ENCODE results near the gene FARS2.

DNA sequence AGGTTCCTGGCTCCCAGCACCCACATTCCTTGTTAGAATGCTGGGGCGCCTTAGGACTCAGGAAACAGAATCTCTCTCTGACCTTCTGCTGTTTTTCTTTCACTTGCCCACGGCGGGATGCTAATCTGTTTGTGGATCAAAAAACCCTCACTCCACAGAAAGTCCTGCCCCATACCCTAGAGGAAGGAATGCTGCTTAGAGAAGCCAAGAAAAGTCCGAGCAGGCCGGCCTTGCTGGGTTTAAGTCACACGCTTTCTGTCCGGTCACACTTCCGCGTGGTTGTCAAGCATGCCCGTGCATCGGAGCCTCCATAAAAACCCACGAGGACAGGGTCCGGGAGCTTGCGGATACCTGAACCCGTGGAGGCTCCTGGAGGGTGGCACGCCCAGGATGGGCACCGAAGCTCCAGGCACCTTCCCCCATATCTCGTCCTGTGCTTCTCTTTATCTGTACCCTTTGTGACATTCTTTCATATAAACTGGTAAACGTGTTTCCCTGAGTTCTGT is 522.3 kb downstream of the FARS2 start:
- TF ChIP-seq, protein P1, sequence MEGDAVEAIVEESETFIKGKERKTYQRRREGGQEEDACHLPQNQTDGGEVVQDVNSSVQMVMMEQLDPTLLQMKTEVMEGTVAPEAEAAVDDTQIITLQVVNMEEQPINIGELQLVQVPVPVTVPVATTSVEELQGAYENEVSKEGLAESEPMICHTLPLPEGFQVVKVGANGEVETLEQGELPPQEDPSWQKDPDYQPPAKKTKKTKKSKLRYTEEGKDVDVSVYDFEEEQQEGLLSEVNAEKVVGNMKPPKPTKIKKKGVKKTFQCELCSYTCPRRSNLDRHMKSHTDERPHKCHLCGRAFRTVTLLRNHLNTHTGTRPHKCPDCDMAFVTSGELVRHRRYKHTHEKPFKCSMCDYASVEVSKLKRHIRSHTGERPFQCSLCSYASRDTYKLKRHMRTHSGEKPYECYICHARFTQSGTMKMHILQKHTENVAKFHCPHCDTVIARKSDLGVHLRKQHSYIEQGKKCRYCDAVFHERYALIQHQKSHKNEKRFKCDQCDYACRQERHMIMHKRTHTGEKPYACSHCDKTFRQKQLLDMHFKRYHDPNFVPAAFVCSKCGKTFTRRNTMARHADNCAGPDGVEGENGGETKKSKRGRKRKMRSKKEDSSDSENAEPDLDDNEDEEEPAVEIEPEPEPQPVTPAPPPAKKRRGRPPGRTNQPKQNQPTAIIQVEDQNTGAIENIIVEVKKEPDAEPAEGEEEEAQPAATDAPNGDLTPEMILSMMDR (optimal IDR thresholded peaks at IDR 0.05 in 1 of 3, IDR thresholded peaks at IDR 0.05 in 1 of 3, conservative IDR thresholded peaks at IDR 0.05 in 1 of 3; ENCODE audit: extremely low read depth in 1 of 3, insufficient read depth in 2 of 3, low read length in 3 of 3), result no peak
- TF ChIP-seq EZH2 (IDR thresholded peaks at IDR 0.05; ENCODE audit: low read length), result no peak
